Rectal smooth muscle tissue (tissue), 1 donor: ENCODE measurements around the gene SRCAP.

ENCODE experiments used
- H3K27ac ChIP-seq: one replicate; pipeline ENCODE4 v1.7.0; 2013; ENCODE audit warnings: low read depth, low read length, inconsistent platforms
- H3K27me3 ChIP-seq: one replicate; pipeline ENCODE4 v1.7.0; 2013; ENCODE audit warnings: low read length; ENCODE audit not compliant: control insufficient read depth, insufficient read depth
- H3K36me3 ChIP-seq: one replicate; pipeline ENCODE4 v1.7.0; 2013; ENCODE audit warnings: low read length; ENCODE audit not compliant: control insufficient read depth, insufficient read depth
- H3K4me1 ChIP-seq: one replicate; pipeline ENCODE4 v1.7.0; 2013; ENCODE audit warnings: low read length; ENCODE audit not compliant: control insufficient read depth, insufficient read depth
- H3K4me3 ChIP-seq: one replicate; pipeline ENCODE4 v1.7.0; 2013; ENCODE audit warnings: low read length
- H3K9ac ChIP-seq: one replicate; pipeline ENCODE4 v1.7.0; 2013; ENCODE audit warnings: low read length

SRCAP gene

GRCh38 chr16:30715750-30716445 lies 16.9 kb downstream of the SRCAP start:
- Histone ChIP-seq H3K27ac (no peak overlapping the region), H3K4me3 (no peak overlapping the region), H3K36me3 (peaks cover 64% of the 10 kb centered on the region), H3K9ac (no peak overlapping the region), H3K4me1 (no peaks in the 10 kb centered on the region), H3K27me3 (no peaks in the 10 kb centered on the region)

DNA sequence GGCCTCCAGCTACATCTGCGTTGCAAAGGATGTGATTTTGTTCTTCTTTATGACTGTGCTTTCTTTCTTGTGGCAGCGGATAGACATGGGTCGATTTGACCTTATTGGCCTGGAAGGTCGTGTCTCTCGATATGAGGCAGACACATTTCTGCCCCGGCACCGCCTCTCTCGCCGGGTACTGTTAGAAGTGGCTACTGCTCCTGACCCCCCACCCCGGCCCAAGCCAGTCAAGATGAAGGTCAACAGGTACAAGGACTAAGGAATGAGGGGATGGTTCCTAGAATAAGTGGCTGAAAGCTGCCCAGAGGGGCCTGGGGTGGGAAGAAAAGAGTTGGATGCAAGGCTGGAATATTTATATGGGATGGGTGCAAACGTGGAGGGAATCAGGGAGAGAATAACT lies 21.1 kb downstream of the SRCAP start:
- Histone ChIP-seq H3K27me3 (no peaks in the 10 kb centered on the region), H3K4me3 (no peak overlapping the region), H3K9ac (no peak overlapping the region), H3K27ac (no peak overlapping the region), H3K4me1 (no peaks in the 10 kb centered on the region), H3K36me3 (peaks cover 68% of the 10 kb centered on the region)

GRCh38 chr16:30720694-30721093 lies 21.7 kb downstream of the SRCAP start:
- H3K4me1 ChIP-seq = no peaks in the 10 kb centered on the region
- H3K9ac ChIP-seq = no peak overlapping the region
- no peak overlapping the region for H3K27ac ChIP-seq
- no peak overlapping the region for H3K4me3 ChIP-seq
- H3K27me3 ChIP-seq = no peaks in the 10 kb centered on the region
- peaks cover 70% of the 10 kb centered on the region for H3K36me3 ChIP-seq

DNA sequence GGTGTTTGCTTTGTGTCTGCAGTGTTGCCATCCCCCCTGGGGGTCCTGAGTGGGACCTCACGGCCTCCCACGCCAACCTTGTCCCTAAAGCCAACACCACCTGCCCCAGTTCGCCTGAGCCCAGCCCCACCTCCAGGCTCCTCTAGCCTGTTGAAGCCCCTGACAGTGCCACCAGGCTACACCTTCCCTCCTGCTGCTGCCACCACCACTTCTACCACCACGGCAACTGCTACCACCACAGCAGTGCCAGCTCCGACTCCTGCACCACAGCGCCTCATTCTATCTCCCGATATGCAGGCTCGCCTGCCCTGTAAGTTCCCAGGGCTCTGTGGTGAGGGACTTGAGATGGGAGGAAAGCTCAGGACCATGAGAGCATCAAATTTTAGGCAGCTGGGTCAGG lies 22.2 kb downstream of the SRCAP start:
- H3K9ac ChIP-seq = no peak overlapping the region
- no peak overlapping the region for H3K27ac ChIP-seq
- H3K36me3 ChIP-seq = peaks cover 65% of the 10 kb centered on the region
- no peak overlapping the region for H3K4me3 ChIP-seq
- no peaks in the 10 kb centered on the region for H3K27me3 ChIP-seq
- H3K4me1 ChIP-seq = no peaks in the 10 kb centered on the region

DNA sequence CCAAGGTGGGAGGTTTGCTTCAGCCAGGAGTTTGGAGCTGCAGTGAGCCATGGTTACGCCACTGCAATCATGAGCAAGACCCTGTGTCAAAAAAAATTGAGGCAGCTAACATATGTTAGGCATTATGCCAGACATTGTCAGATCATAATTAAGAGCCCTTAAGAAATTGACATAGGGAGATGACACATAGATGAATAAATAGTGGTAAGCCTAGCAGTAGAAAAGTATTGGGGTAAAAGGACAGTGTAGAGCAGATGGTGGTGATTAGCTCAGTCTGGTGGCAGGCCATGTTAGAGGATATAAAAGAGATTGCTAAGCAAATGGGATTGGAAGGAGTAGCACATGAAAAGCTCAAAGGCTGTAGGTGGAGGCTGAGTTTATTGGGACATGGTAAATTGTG lies 22.6 kb downstream of the SRCAP start:
- no peak overlapping the region for H3K4me3 ChIP-seq
- H3K27me3 ChIP-seq = no peaks in the 10 kb centered on the region
- H3K4me1 ChIP-seq = no peaks in the 10 kb centered on the region
- H3K9ac ChIP-seq = no peak overlapping the region
- H3K36me3 ChIP-seq = peaks cover 63% of the 10 kb centered on the region
- no peak overlapping the region for H3K27ac ChIP-seq

DNA sequence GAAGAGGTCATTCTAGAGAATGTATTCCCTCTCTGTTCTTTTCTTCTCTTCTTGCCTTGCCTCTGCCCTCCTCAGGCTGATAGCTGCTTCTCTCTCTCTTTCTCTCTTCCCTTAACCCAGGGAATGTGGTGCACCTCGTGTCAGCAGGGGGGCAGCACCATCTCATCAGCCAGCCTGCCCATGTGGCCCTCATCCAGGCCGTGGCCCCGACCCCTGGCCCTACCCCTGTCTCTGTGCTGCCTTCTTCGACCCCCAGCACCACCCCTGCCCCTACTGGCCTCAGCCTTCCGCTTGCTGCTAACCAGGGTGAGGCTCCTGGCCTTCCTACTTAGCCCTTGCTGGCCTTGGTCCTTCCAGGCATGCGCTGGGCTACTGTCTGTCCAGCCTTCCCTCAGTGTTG lies 23.5 kb downstream of the SRCAP start:
- Histone ChIP-seq H3K4me3 (no peak overlapping the region), H3K27ac (no peak overlapping the region), H3K27me3 (no peaks in the 10 kb centered on the region), H3K4me1 (no peaks in the 10 kb centered on the region), H3K36me3 (peaks cover 60% of the 10 kb centered on the region), H3K9ac (no peak overlapping the region)

DNA sequence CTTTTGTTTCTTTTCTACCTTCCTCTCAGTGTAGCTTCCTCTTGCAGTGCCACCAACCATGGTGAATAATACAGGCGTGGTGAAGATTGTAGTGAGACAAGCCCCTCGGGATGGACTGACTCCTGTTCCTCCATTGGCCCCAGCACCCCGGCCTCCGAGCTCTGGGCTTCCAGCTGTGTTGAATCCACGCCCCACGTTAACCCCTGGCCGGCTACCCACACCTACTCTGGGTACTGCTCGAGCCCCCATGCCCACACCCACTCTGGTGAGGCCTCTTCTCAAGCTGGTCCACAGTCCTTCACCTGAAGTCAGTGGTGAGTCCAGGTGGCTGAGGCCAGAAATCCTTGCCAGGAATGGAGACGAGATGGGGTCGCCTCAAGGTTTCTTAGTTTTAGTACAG lies 23.9 kb downstream of the SRCAP start:
- Histone ChIP-seq H3K4me3 (no peak overlapping the region), H3K36me3 (peaks cover 60% of the 10 kb centered on the region), H3K27ac (no peak overlapping the region), H3K27me3 (no peaks in the 10 kb centered on the region), H3K9ac (no peak overlapping the region), H3K4me1 (no peaks in the 10 kb centered on the region)

DNA sequence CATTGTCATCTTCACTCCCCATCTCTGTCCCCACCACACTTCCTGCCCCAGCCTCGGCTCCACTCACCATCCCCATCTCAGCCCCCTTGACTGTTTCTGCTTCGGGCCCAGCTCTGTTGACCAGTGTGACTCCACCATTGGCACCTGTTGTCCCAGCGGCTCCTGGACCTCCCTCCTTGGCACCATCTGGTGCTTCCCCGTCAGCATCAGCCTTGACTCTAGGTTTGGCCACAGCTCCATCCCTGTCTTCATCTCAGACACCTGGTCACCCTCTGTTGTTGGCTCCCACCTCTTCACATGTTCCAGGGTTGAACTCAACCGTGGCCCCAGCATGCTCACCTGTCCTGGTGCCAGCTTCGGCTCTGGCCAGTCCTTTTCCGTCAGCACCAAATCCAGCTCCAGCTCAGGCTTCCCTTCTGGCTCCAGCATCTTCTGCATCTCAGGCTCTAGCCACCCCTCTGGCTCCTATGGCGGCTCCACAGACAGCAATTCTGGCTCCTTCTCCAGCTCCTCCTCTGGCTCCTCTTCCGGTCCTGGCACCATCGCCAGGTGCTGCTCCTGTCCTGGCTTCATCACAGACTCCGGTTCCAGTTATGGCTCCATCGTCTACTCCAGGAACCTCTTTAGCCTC lies 24.9 kb downstream of the SRCAP start:
- Histone ChIP-seq H3K27ac (no peak overlapping the region), H3K4me3 (no peak overlapping the region), H3K27me3 (no peaks in the 10 kb centered on the region), H3K4me1 (no peaks in the 10 kb centered on the region), H3K9ac (no peak overlapping the region), H3K36me3 (peaks cover 57% of the 10 kb centered on the region)

DNA sequence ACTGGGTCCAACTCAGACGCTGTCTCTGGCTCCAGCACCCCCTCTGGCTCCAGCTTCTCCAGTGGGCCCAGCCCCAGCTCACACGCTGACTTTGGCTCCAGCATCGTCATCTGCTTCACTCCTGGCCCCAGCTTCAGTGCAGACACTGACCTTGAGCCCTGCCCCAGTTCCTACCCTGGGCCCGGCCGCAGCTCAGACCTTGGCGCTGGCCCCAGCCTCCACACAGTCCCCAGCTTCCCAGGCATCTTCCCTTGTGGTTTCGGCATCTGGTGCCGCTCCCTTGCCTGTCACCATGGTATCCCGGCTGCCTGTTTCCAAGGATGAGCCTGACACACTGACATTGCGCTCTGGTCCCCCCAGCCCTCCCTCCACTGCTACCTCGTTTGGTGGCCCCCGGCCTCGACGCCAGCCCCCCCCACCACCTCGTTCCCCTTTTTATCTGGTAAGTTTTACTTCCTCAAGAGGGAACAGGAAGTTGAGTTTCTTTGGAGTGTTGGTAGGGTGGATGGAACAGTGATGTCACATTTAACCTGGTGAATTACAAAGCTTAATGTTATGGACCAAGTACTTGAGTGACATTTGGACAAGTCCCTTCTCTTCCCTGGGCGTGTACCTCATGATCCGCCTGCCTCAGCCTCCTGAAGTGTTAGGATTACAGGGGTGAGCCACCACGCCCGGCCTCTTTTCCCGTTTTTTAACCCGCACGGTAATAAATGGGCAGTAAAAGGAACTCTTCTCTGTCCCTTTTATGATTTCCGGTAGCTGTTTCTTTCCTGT lies 25.9 kb downstream of the SRCAP start:
- H3K36me3 ChIP-seq = peaks cover 60% of the 10 kb centered on the region
- H3K27ac ChIP-seq = no peak overlapping the region
- H3K9ac ChIP-seq = no peak overlapping the region
- no peak overlapping the region for H3K4me3 ChIP-seq
- no peaks in the 10 kb centered on the region for H3K27me3 ChIP-seq
- no peaks in the 10 kb centered on the region for H3K4me1 ChIP-seq

GRCh38 chr16:30725418-30725792 lies 26.4 kb downstream of the SRCAP start:
- Histone ChIP-seq H3K4me1 (no peaks in the 10 kb centered on the region), H3K4me3 (no peak overlapping the region), H3K27me3 (no peaks in the 10 kb centered on the region), H3K9ac (no peak overlapping the region), H3K36me3 (peaks cover 57% of the 10 kb centered on the region), H3K27ac (no peak overlapping the region)

DNA sequence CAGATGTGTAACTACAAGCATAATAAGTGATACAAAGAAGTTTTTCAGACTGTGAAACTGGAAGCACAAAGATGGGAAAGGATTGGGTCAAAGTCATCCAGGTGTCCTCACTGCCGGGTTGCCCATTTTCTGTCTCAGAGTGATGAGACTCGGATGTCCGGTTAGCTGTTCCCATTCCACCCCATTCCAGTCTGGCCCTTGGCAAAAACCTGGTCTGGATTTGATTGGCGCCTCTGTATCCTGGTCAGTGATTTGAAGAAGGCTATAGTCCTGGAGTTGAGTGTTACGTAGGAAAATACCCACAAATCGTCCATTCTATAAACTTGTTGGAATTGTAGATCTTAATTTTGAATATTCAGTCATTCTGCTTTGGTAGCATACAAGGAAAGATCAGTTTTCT lies 29.4 kb downstream of the SRCAP start:
- Histone ChIP-seq H3K36me3 (peaks cover 41% of the 10 kb centered on the region), H3K4me1 (no peaks in the 10 kb centered on the region), H3K4me3 (no peak overlapping the region), H3K27me3 (no peaks in the 10 kb centered on the region), H3K9ac (no peak overlapping the region), H3K27ac (no peak overlapping the region)

DNA sequence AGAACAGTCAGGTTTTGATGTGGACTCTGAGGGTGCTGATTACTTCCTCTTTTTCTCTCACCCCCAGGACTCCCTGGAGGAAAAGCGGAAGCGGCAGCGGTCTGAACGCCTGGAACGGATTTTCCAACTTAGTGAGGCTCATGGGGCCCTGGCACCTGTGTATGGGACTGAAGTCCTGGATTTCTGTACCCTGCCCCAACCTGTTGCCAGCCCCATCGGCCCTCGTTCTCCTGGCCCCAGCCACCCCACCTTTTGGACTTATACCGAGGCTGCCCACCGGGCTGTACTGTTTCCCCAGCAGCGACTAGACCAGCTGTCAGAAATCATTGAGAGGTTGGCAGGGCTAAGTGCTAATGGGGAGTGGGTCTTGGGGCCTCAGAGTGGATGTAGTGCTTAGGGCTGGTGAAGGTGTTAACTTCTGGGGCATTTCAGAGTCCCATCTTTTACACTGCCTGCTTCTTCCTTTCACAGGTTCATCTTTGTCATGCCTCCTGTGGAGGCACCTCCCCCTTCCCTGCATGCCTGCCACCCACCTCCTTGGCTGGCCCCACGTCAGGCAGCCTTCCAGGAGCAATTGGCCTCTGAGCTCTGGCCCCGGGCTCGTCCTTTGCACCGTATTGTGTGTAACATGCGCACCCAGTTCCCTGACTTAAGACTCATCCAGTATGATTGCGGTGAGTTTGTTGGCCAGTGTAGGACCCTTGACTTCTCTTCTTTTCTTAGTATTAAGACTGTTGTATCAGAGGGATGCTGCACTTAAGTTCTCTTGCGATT lies 30.1 kb downstream of the SRCAP start:
- Histone ChIP-seq H3K4me1 (no peaks in the 10 kb centered on the region), H3K27ac (no peak overlapping the region), H3K27me3 (no peaks in the 10 kb centered on the region), H3K4me3 (no peak overlapping the region), H3K36me3 (peaks cover 41% of the 10 kb centered on the region), H3K9ac (no peak overlapping the region)
